Measurements from ENCODE around the gene PCSK7. TPM values are rescaled to one million over a fixed set of nuclear protein-coding genes. Genes with fewer than 3 reads are reported as not detected.
A peak's percentile ranks its signal among the peaks of the same experiment; 100 is the strongest.

PCSK7 gene
- total RNA-seq, 1 donor from 2014 or later = 57.8 TPM

DNA sequence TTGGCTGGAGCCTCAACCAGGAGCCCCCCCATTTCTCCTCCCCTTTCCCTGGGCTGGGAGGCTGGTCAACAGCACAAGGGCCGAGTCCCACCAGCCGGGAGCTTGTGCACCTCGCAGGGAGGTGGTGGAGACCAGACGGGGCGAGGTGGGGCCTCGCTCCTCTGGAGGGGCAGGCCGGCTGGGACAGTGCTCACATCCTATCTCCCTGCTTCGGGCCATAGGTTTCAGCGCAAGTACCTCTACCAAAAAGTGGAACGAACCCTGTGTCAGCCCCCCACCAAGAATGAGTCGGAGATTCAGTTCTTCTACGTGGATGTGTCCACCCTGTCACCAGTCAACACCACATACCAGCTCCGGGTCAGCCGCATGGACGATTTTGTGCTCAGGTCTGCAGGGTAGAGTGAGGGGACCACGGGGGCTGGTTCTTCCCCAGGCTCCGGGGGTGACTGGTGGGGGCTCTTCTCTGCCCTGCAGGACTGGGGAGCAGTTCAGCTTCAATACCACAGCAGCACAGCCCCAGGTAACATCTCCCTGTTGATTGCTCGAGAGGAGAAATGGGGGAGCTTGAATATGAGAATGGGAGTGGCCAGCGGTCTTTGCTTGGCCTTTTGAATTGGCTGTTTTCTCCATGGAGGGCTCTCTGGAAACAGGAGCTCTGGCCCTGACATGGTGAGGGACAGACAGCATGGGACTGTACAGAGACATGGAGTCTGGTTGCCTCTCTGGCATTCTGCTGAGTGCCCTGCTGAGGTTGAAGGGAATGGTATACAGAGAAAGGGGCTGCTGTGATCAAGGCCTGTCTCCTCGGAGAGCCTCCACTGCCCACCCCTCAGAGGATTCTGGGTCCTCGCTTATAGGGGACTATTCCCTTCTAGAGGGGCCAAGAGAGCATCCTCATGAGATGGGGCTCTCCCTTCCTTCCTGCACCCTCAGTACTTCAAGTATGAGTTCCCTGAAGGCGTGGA, 50.0 kb downstream of the PCSK7 start:
- Histone ChIP-seq H3K4me3 (no peak overlapping the region), H3K36me3 (peaks cover 26% of the 10 kb centered on the region), H3K27ac (no peak overlapping the region), H3K9me3 (no peaks in the 10 kb centered on the region), H3K4me1 (peaks cover 31% of the 10 kb centered on the region), H3K27me3 (no peaks in the 10 kb centered on the region)
- intact Hi-C loops (cut with DNase I) = no loop called here
- TF ChIP-seq, protein P1, sequence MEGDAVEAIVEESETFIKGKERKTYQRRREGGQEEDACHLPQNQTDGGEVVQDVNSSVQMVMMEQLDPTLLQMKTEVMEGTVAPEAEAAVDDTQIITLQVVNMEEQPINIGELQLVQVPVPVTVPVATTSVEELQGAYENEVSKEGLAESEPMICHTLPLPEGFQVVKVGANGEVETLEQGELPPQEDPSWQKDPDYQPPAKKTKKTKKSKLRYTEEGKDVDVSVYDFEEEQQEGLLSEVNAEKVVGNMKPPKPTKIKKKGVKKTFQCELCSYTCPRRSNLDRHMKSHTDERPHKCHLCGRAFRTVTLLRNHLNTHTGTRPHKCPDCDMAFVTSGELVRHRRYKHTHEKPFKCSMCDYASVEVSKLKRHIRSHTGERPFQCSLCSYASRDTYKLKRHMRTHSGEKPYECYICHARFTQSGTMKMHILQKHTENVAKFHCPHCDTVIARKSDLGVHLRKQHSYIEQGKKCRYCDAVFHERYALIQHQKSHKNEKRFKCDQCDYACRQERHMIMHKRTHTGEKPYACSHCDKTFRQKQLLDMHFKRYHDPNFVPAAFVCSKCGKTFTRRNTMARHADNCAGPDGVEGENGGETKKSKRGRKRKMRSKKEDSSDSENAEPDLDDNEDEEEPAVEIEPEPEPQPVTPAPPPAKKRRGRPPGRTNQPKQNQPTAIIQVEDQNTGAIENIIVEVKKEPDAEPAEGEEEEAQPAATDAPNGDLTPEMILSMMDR (IDR thresholded peaks at IDR 0.05) = no peak
- DNase-seq = no peak
- ATAC-seq = no peak

DNA sequence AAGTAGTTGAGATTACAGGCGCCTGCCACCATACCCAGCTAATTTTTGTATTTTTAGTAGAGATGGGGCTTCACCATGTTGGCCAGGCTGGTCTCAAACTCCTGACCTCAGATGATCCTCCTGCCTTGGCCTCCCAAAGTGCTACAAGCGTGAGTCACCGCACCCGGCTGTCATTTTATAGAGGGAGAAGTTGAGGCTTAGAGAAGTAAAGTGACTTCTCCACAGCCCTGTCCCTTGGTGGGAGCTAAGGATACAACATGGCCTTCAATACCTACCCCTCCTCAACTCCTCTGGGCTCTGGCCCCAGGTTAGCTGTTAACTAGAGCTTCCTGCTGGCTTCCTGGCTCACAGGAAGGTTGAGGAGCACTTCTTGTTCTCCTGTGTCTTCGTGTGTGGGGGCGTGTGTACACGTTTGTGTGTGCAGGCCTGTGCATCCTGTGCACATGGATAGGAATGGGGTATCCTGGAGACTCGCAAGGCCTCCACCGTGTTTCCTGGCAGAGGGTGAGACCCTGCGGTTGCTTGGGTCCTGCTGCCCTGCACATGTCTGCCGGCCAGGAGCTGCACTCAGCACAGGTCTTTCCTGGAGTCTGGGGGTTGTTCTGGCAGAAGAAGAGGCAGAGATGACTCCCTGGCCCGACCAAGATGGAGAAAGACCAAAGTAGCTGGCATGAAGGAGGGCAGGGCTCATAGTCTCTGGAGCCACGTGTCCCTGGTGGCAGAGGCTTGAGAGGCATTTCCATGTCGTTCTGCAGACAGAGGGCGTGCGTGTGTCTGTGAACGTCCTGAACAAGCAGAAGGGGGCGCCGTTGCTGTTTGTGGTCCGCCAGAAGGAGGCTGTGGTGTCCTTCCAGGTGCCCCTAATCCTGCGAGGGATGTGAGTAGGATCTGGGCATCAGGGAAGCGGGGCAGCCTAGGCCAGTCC, 51.0 kb downstream of the PCSK7 start:
- TF ChIP-seq, protein P1 (IDR thresholded peaks at IDR 0.05) = peak; percentile 55
- intact Hi-C loops (cut with DNase I) = no loop called here
- DNase-seq = peak; percentile 86
- Histone ChIP-seq H3K9me3 (no peaks in the 10 kb centered on the region), H3K27me3 (no peaks in the 10 kb centered on the region), H3K36me3 (peaks cover 26% of the 10 kb centered on the region), H3K27ac (peak overlapping the region; percentile 3), H3K4me1 (peaks cover 31% of the 10 kb centered on the region), H3K4me3 (no peak overlapping the region)
- ATAC-seq = peak; percentile 76

DNA sequence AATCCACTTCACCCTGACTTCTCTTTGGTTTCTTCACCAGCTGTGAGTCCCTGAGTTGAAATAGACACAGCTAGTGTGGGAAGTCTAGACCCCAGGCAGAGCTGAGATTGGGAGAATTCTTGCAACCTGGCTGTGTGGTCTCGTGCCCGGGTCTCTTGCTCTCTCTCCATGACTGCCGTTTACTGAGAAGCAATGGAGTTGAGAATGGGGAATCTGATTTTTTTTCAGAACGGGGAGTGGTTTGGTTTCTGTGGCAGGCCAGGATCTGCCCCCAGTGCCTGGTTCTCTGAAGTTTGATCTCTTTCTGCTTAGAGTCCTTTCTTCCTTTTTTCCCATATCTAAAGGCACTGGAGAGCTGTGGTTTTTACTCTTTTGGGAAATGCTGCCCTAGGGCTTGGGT, 51.9 kb downstream of the PCSK7 start:
- peaks cover 31% of the 10 kb centered on the region for H3K4me1 ChIP-seq
- H3K9me3 ChIP-seq = no peaks in the 10 kb centered on the region
- DNase-seq = no peak
- no peaks in the 10 kb centered on the region for H3K27me3 ChIP-seq
- intact Hi-C loops (cut with DNase I) = no loop called here
- ATAC-seq = no peak
- TF ChIP-seq, protein P1 (IDR thresholded peaks at IDR 0.05) = no peak
- H3K27ac ChIP-seq = peak overlapping the region; percentile 88
- peak overlapping the region; percentile 87 for H3K4me3 ChIP-seq
- peaks cover 26% of the 10 kb centered on the region for H3K36me3 ChIP-seq

DNA sequence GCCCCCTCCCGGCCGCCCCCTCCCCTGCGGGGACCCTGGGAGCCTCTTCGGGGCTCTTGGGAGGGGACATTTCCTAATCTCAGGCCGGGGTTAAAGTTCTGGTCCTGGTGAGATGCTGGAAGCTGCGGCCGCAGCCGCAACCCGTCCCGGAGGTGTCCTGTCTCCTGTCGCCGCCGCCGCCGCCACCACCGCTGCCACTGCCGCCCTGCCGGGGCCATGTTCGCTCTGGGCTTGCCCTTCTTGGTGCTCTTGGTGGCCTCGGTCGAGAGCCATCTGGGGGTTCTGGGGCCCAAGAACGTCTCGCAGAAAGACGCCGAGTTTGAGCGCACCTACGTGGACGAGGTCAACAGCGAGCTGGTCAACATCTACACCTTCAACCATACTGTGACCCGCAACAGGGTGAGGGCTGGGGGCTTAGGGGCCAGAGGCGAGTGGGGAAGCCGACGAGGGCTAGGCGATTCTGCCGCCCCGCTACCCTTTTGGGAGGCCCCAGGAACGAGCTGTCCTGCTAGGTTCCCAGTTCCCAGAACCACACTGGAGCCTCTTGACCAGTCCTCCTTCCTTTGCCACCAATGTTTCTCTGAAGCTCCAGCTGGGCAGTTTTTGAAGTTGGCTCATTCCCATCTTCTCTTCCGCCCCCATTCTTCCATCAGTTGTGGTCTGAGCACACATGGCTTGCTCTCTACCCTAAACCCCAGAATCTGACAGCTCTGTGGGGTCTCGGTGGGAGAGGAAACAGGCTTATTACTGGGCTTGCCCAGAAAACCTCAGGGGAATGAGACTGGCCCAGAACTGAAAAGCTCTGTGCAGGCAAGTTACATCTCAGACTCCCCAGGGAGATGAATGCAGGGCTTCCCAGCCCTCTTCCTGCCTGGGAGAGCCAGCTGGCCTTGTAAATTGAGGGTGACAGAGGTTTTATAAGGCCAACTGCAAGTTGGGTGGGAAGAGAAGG, 52.5 kb downstream of the PCSK7 start:
- peaks cover 26% of the 10 kb centered on the region for H3K36me3 ChIP-seq
- TF ChIP-seq, protein P1 (IDR thresholded peaks at IDR 0.05) = no peak
- peak; percentile 78 for DNase-seq

More for the DNA sequence above, 52.5 kb downstream of the PCSK7 start:
- Histone ChIP-seq H3K4me1 (peaks cover 31% of the 10 kb centered on the region), H3K9me3 (no peaks in the 10 kb centered on the region), H3K4me3 (peak overlapping the region; percentile 87), H3K27ac (peak overlapping the region; percentile 88), H3K27me3 (no peaks in the 10 kb centered on the region)
- peak; percentile 44 for ATAC-seq
- intact Hi-C loops (cut with DNase I) = no loop called here
